Mammary epithelial cell (primary cell): ENCODE data around the gene TP53RK.

Experiments
- EZH2 ChIP-seq: IDR thresholded peaks from 2 replicates; pipeline ENCODE4 v1.6.1; 2012; ENCODE audit warnings: low read length, inconsistent platforms, borderline replicate concordance
- TF ChIP-seq, protein P1 (sequence below), 2 donors: IDR thresholded peaks in 1 of 2; conservative IDR thresholded peaks in 1 of 2; 2 replicates each; pipeline ENCODE4 v1.5.1; 2011 to 2012; ENCODE audit warnings: inconsistent platforms in 2 of 2, low read length in 2 of 2, mild to moderate bottlenecking in 2 of 2, control low read depth in 1 of 2, low read depth in 1 of 2; ENCODE audit not compliant: insufficient read depth in 1 of 2; ENCODE audit errors: extremely low read depth in 1 of 2

DNA sequence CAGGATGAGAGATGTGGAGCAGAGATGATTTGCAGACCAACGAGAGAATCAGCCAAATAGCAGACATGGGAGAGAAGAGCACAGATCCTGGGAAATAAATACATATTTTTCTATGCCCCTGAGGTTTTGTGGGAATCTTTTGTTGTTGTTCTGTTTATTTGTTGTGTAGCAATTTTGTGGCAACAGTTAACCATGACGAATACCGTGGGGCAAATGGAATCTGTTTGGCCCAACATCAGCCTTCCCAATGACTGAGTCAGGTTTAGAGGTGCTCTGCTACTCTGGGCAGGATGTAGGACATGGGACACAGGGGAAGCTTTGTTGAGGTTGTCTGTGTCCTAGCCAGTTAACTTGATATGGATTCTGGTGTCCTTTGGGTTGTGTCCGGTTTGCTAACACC, 12.3 kb upstream of the TP53RK start:
- TF ChIP-seq, protein P1, sequence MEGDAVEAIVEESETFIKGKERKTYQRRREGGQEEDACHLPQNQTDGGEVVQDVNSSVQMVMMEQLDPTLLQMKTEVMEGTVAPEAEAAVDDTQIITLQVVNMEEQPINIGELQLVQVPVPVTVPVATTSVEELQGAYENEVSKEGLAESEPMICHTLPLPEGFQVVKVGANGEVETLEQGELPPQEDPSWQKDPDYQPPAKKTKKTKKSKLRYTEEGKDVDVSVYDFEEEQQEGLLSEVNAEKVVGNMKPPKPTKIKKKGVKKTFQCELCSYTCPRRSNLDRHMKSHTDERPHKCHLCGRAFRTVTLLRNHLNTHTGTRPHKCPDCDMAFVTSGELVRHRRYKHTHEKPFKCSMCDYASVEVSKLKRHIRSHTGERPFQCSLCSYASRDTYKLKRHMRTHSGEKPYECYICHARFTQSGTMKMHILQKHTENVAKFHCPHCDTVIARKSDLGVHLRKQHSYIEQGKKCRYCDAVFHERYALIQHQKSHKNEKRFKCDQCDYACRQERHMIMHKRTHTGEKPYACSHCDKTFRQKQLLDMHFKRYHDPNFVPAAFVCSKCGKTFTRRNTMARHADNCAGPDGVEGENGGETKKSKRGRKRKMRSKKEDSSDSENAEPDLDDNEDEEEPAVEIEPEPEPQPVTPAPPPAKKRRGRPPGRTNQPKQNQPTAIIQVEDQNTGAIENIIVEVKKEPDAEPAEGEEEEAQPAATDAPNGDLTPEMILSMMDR (conservative IDR thresholded peaks at IDR 0.05 in 1 of 2, IDR thresholded peaks at IDR 0.05 in 1 of 2; ENCODE audit: extremely low read depth in 1 of 2, insufficient read depth in 1 of 2, low read depth in 1 of 2, low read length in 2 of 2): no peak
- TF ChIP-seq EZH2: no peak
